Endodermal cell (in vitro differentiated cells): ENCODE results near the gene NTRK3. TPM values are rescaled to one million over a fixed set of nuclear protein-coding genes. Genes with fewer than 3 reads are reported as not detected.
"Not testable (repeated sequence)": the region's sequence is repeated elsewhere in the genome, so short reads cannot be mapped to it uniquely, and the experiment has no call there.

Experiments used
- DNase-seq: peaks from one replicate; pipeline ENCODE4 v3.0.0-alpha.2; 2017
- H3K27ac ChIP-seq: 2 replicates; pipeline ENCODE4 v1.5.1; 2013; ENCODE audit warnings: mild to moderate bottlenecking, low read depth, low read length, moderate library complexity
- H3K27me3 ChIP-seq: 2 replicates; pipeline ENCODE4 v1.6.1; 2013; ENCODE audit warnings: mild to moderate bottlenecking, low read length, moderate library complexity; ENCODE audit not compliant: insufficient read depth, control insufficient read depth, poor library complexity, severe bottlenecking
- H3K36me3 ChIP-seq: 2 replicates; pipeline ENCODE4 v1.7.0; 2013; ENCODE audit warnings: mild to moderate bottlenecking, low read length, moderate library complexity; ENCODE audit not compliant: control insufficient read depth, insufficient read depth
- H3K4me1 ChIP-seq: one replicate; pipeline ENCODE4 v1.7.0; 2013; ENCODE audit warnings: low read length; ENCODE audit not compliant: control insufficient read depth, insufficient read depth
- H3K4me3 ChIP-seq: 2 replicates; pipeline ENCODE4 v1.5.1; 2013; ENCODE audit warnings: mild to moderate bottlenecking, low read length, moderate library complexity
- H3K9ac ChIP-seq: 2 replicates; pipeline ENCODE4 v1.6.1; 2013; ENCODE audit warnings: mild to moderate bottlenecking, low read length, moderate library complexity; ENCODE audit not compliant: poor library complexity, severe bottlenecking; ENCODE audit errors: extremely low read depth
- H3K9me3 ChIP-seq: 2 replicates; pipeline ENCODE4 v1.6.1; 2013; ENCODE audit warnings: mild to moderate bottlenecking, low read length, moderate library complexity; ENCODE audit not compliant: control insufficient read depth
- H3K27ac Mint-ChIP-seq: 2 replicates; pipeline ENCODE4 v1.8.0; 2020; ENCODE audit warnings: mixed read lengths
- H3K27me3 Mint-ChIP-seq: 2 replicates; pipeline ENCODE4 v1.8.0; 2021; ENCODE audit warnings: mild to moderate bottlenecking, mixed read lengths; ENCODE audit not compliant: insufficient read depth
- H3K36me3 Mint-ChIP-seq: 2 replicates; pipeline ENCODE4 v1.8.0; 2020; ENCODE audit warnings: low read depth, mixed read lengths
- H3K4me1 Mint-ChIP-seq: 2 replicates; pipeline ENCODE4 v1.8.0; 2020; ENCODE audit warnings: mixed read lengths
- H3K4me3 Mint-ChIP-seq: 2 replicates; pipeline ENCODE4 v1.8.0; 2020; ENCODE audit warnings: mild to moderate bottlenecking, moderate library complexity, mixed read lengths
- H3K9me3 Mint-ChIP-seq: 2 replicates; pipeline ENCODE4 v1.8.0; 2020; ENCODE audit warnings: mild to moderate bottlenecking, mixed read lengths
- CTCF ChIP-seq: fragments of 200-600 bp; sonication (generic); conservative IDR thresholded peaks from 2 replicates; pipeline ENCODE4 v1.5.0; 2021; ENCODE audit warnings: antibody characterized with exemption, mild to moderate bottlenecking
- WGBS, 2 experiments: methylation state at CpG; one replicate each; pipeline versions ENCODE4 v1.1.5 to v1.1.7; 2013; ENCODE audit warnings: missing lambda C conversion rate in 2 of 2, mixed read lengths in 1 of 2; ENCODE audit not compliant: insufficient coverage in 1 of 2, insufficient read length in 1 of 2; 5-methylcytosine and 5-hydroxymethylcytosine counted together
- total RNA-seq, 2 donors: library from RNA; stranded (reverse); fragmentation: NEBNext Ultra II Directional in 1 of 2; extraction: Animal tissue kit (Norgen Biotek cat#: 25700) in 1 of 2; gene quantifications; 2 replicates in 1 of 2; 3 replicates in 1 of 2; pipeline ENCODE4 v1.2.1, GENCODE V29; 2021

NTRK3 gene
- total RNA-seq, 2 donors from 2014 or later = 0.11 to 0.86 TPM

- Histone ChIP-seq H3K9me3 (no peaks in the 10 kb centered on the region), H3K4me1 (no peaks in the 10 kb centered on the region), H3K27me3 (peaks cover 12% of the 10 kb centered on the region), H3K36me3 (no peaks in the 10 kb centered on the region), H3K4me3 (no peak overlapping the region), H3K27ac (no peak overlapping the region), H3K9ac (no peak overlapping the region)
- DNase-seq = peak; percentile 55
- no peak for TF ChIP-seq CTCF
- WGBS, 2 experiments = 47 to 75% methylated on average over 2 to 9 of the region's 9 CpGs
- no peak overlapping the region for H3K4me3 Mint-ChIP-seq
- no peaks in the 10 kb centered on the region for H3K9me3 Mint-ChIP-seq
- no peaks in the 10 kb centered on the region for H3K36me3 Mint-ChIP-seq
- peak overlapping the region; percentile 28 for H3K27ac Mint-ChIP-seq
- peaks cover 18% of the 10 kb centered on the region for H3K27me3 Mint-ChIP-seq
- H3K4me1 Mint-ChIP-seq = peaks cover 22% of the 10 kb centered on the region
These were observed 220.2 kb downstream of the NTRK3 start for GRCh38 chr15:88036154-88036839.

- peaks cover 22% of the 10 kb centered on the region for H3K4me1 Mint-ChIP-seq
- Histone ChIP-seq H3K27me3 (peaks cover 3% of the 10 kb centered on the region), H3K4me3 (no peak overlapping the region), H3K9ac (no peak overlapping the region), H3K36me3 (no peaks in the 10 kb centered on the region), H3K27ac (no peak overlapping the region), H3K4me1 (no peaks in the 10 kb centered on the region), H3K9me3 (no peaks in the 10 kb centered on the region)
- H3K4me3 Mint-ChIP-seq = no peak overlapping the region
- H3K27me3 Mint-ChIP-seq = peaks cover 14% of the 10 kb centered on the region
- H3K36me3 Mint-ChIP-seq = no peaks in the 10 kb centered on the region
- 92 to 96% methylated on average over 3 to 5 of the region's 5 CpGs for WGBS, 2 experiments
- no peak overlapping the region for H3K27ac Mint-ChIP-seq
- H3K9me3 Mint-ChIP-seq = no peaks in the 10 kb centered on the region
- no peak for DNase-seq
- TF ChIP-seq CTCF = no peak
These were observed 221.2 kb downstream of the NTRK3 start for GRCh38 chr15:88035381-88035780.

- not testable (repeated sequence) for H3K27me3 Mint-ChIP-seq, H3K9me3 ChIP-seq, H3K9ac ChIP-seq, H3K27ac ChIP-seq, H3K27ac Mint-ChIP-seq, H3K4me1 ChIP-seq, H3K36me3 ChIP-seq, H3K27me3 ChIP-seq, H3K36me3 Mint-ChIP-seq, H3K4me3 Mint-ChIP-seq, H3K9me3 Mint-ChIP-seq, DNase-seq, H3K4me3 ChIP-seq
- 84 to 91% methylated on average over 4 to 5 of the region's 5 CpGs for WGBS, 2 experiments
- peaks cover 32% of the 10 kb centered on the region for H3K4me1 Mint-ChIP-seq
These were observed 223.1 kb downstream of the NTRK3 start for GRCh38 chr15:88033421-88033820.

GRCh38 chr15:88032787-88033186 lies 223.8 kb downstream of the NTRK3 start:
- H3K27me3 Mint-ChIP-seq = peaks cover 4% of the 10 kb centered on the region
- H3K9me3 ChIP-seq = no peaks in the 10 kb centered on the region
- H3K4me1 Mint-ChIP-seq = peaks cover 32% of the 10 kb centered on the region
- no peak overlapping the region for H3K4me3 Mint-ChIP-seq
- no peaks in the 10 kb centered on the region for H3K4me1 ChIP-seq
- H3K9ac ChIP-seq = no peak overlapping the region
- no peak overlapping the region for H3K27ac Mint-ChIP-seq
- H3K36me3 Mint-ChIP-seq = no peaks in the 10 kb centered on the region
- 93% methylated on average over 13 of the region's 13 CpGs; no CpG with 5 or more reads in 1 of the 2 experiments for WGBS, 2 experiments
- no peak overlapping the region for H3K27ac ChIP-seq
- H3K36me3 ChIP-seq = no peaks in the 10 kb centered on the region
- H3K9me3 Mint-ChIP-seq = no peaks in the 10 kb centered on the region
- TF ChIP-seq CTCF = no peak
- DNase-seq = no peak
- no peaks in the 10 kb centered on the region for H3K27me3 ChIP-seq
- no peak overlapping the region for H3K4me3 ChIP-seq
